Stimulated activated naive B cell treated with anti-CD40 and anti-IgM and Interleukin-4, amounts not matched to agents 10 μg/mL and 1 μg/mL and 100 μg/mL, for 72 hours (primary cell): ENCODE results near the gene PSMF1.
"Not testable (repeated sequence)": the region's sequence is repeated elsewhere in the genome, so short reads cannot be mapped to it uniquely, and the experiment has no call there.

Experiments
- ATAC-seq, 2 donors: fragments of 150-1000 bp; cut with Tn5 transposase; replicated peaks; 2 replicates each; pipeline ENCODE4 v1.10.0; 2021; ENCODE audit warnings: moderate library complexity in 1 of 2
- DNase-seq: peaks from one replicate; pipeline ENCODE4 v3.0.0; 2021
- H3K27ac Mint-ChIP-seq: one replicate; pipeline ENCODE4 v1.8.0; 2022; ENCODE audit warnings: mild to moderate bottlenecking, mixed read lengths
- H3K27me3 Mint-ChIP-seq, 2 donors: one replicate each; pipeline ENCODE4 v1.8.0; 2022; ENCODE audit warnings: mixed read lengths in 2 of 2
- H3K36me3 Mint-ChIP-seq, 2 donors: one replicate each; pipeline ENCODE4 v1.8.0; 2022; ENCODE audit warnings: mixed read lengths in 2 of 2, mild to moderate bottlenecking in 1 of 2
- H3K4me1 Mint-ChIP-seq, 2 donors: one replicate each; pipeline ENCODE4 v1.8.0; 2022; ENCODE audit warnings: mixed read lengths in 2 of 2, mild to moderate bottlenecking in 1 of 2
- H3K4me3 Mint-ChIP-seq, 2 donors: one replicate each; pipeline ENCODE4 v1.8.0; 2022; ENCODE audit warnings: mild to moderate bottlenecking in 2 of 2, mixed read lengths in 2 of 2, moderate library complexity in 1 of 2
- H3K9me3 Mint-ChIP-seq, 2 donors: one replicate each; pipeline ENCODE4 v1.8.0; 2022; ENCODE audit warnings: mixed read lengths in 2 of 2, mild to moderate bottlenecking in 1 of 2

PSMF1 gene

GRCh38 chr20:1212607-1213396, 94.4 kb downstream of the PSMF1 start:
- H3K27me3 Mint-ChIP-seq, result peaks cover 49 to 68% of the 10 kb centered on the region in 2 donors
- ATAC-seq, result peak; percentile 90 to 93
- H3K4me3 Mint-ChIP-seq, result no peak overlapping the region
- no peaks in the 10 kb centered on the region for H3K9me3 Mint-ChIP-seq
- no peaks in the 10 kb centered on the region for H3K36me3 Mint-ChIP-seq
- peak; percentile 39 for DNase-seq
- no peak overlapping the region for H3K27ac Mint-ChIP-seq
- H3K4me1 Mint-ChIP-seq, result peaks cover 8 to 13% of the 10 kb centered on the region in 2 donors

- no peak for ATAC-seq
- DNase-seq, result no peak
- Mint-ChIP-seq H3K27ac (no peak overlapping the region), H3K4me3 (no peak overlapping the region), H3K36me3 (no peaks in the 10 kb centered on the region), H3K27me3 (peaks cover 54 to 65% of the 10 kb centered on the region in 2 donors), H3K9me3 (no peaks in the 10 kb centered on the region), H3K4me1 (peaks cover 8 to 13% of the 10 kb centered on the region in 2 donors)
Measured at GRCh38 chr20:1214838-1215261, 96.4 kb downstream of the PSMF1 start.

DNA sequence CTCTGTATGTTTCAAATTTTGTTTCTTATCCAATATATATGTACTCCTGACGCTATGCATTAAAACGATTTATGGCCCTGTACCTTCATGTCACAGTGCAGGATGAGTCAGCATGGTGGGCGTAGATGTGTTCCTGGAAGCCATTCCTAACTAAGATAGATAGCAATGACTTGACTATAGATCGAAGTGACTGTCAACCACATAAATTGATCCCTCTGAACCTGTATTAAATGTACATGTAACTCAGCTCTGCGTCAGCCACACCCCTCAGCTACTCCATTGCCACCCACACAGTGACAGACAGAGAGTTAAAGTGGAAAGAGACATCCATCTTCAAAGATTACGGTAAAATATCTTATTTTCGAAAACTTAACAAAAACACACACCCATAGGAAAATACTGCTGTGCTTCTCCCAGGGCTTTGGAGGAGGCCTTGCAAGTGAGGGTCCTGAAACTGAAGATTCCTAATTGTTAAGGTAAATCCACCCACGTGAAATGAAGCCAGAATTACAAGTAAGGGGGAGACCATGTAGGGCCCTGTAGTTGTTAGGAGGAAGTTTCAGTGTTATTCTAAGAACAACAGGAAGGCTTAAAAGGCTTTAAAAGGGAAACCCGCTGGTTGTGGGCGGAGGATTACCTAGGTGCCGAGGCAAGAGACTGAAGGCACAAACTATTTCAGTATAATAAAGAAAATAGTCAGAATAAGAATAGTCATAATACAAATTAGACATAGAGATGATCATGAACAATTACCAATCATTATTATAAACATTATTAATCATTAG, 97.2 kb downstream of the PSMF1 start:
- Mint-ChIP-seq H3K4me1 (peaks cover 8 to 13% of the 10 kb centered on the region in 2 donors), H3K27me3 (peaks cover 49 to 61% of the 10 kb centered on the region in 2 donors), H3K9me3 (no peaks in the 10 kb centered on the region), H3K27ac (no peak overlapping the region), H3K4me3 (no peak overlapping the region), H3K36me3 (no peaks in the 10 kb centered on the region)
- DNase-seq (no peak), ATAC-seq (no peak)

DNA sequence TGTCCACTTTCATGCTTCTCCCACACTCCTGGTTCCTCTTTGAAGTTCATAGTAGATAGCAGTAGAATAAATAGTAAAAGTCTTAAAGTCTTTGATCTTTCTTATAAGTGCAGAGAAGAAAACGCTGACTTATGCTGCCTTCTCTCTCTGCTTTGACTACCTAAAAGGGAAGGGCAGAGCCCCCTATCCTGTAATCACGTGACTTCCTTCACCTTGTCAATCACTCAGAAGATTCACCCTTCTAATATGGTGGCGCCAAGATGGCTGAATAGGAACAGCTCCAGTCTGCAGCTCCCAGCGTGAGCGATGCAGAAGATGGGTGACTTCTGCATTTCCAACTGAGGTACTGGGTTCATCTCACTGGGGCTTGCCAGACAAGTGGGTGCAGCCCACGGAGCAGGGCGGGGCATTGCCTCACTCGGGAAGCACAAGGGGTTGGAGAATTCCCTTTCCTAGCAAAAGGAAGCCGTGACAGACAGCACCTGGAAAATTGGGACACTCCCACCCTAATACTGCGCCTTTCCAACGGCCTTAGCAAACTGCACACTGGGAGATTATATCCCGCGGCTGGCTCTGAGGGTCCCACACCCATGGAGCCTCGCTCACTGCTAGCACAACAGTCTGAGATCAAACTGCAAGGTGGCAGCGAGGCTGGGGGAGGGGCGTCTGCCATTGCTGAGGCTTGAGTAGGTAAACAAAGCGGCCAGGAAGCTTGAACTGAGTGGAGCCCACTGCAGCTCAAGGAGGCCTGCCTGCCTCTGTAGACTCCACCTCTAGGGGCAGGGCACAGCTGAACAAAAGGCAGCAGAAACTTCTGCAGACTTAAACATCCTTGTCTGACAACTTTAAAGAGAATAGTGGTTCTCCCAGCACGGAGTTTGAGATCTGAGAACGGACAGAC, 98.4 kb downstream of the PSMF1 start:
- peaks cover 41 to 56% of the 10 kb centered on the region in 2 donors for H3K27me3 Mint-ChIP-seq
- H3K9me3 Mint-ChIP-seq, H3K4me3 Mint-ChIP-seq, ATAC-seq, H3K27ac Mint-ChIP-seq, DNase-seq, H3K36me3 Mint-ChIP-seq: not testable (repeated sequence)
- H3K4me1 Mint-ChIP-seq, result peaks cover 8 to 13% of the 10 kb centered on the region in 2 donors
